G401.6 (cell line): ENCODE measurements around the gene WWOX.
"Not testable (repeated sequence)": the region's sequence is repeated elsewhere in the genome, so short reads cannot be mapped to it uniquely, and the experiment has no call there.

Experiments
- FAIRE-seq: peaks from 2 replicates; lab custom pipeline; 2012; peaks lifted over from hg19 to GRCh38; lab: Jason Lieb, UNC

WWOX gene

DNA sequence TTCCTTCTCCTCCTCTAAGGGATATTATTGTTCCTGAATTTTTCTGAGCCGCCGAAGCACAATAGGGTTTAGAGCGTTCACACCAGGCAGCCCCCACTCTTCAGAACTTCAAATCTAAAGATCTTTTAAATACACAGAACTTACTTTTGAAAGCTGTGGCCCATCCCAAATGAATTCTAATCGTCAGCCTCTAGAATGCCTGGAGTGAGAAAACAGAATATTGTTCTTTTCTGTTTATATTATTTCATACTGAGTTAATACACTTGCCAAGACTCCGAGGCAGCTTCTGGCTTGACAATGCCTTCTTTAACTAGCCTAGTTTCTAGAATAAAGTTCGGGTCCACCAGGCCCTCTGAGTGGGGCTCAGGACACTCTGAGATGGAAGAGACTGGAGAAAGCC lies 405.6 kb downstream of the WWOX start:
- no peak for FAIRE-seq

DNA sequence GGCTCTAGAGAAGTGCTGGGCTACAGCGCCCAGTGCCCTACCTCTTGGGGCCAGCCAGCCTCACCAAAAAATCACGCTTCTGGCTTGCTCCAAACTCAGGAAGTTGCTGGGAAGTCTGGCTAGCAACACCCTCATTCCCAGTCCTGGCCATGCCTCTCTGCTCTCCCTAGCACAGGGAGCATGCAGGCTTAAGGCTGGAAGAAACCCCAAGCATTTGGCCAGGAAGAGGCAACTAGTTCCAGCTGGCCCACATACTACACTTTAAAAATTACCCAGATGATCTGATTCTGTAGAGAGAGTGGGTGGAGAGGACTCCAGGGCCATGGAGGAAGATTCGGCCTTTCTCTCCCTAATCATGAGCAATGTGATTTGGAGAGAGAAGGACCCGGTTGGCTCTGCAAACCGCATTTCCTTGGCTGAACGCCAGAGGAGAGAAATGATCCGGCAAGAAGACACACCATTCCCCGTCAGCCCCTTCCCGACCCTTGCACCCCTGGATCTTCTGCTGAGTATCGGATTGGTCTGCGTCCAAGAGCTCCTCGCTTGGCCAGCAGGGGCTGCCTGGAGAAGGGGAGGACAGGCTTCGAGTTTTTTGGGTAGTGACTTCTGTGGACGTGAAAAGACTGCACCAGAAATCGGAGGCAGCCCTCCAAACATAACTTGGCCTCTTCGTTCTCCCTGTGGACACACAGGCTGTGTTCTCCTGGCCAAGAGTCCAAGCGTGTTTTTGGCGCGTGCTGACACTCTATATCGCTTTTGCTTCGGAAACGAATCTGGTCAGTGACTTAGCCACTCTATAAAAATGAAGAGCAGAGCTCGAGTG lies 406.3 kb downstream of the WWOX start:
- FAIRE-seq, result no peak

GRCh38 chr16:78506367-78507193 lies 407.1 kb downstream of the WWOX start:
- no peak for FAIRE-seq

DNA sequence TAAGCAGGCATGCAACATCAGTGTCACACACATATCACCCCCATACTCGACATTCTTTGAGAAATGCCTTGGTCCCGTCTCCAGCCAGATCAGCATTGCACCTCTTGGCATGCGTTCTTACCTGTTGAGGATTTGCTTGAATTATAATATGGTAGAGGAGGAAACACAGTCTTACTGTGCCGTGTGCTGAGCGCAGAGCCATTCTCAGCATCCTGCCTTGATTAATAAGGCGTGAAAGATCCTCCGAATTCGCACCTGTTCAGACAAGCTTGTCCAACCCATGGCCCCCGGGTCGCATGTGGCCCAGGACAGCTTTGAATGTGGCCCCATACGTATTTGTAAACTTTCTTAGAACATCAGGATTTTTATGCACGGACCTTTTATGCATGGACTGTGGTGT lies 408.1 kb downstream of the WWOX start:
- no peak for FAIRE-seq

GRCh38 chr16:78509965-78510364 lies 410.5 kb downstream of the WWOX start:
- FAIRE-seq, result no peak

- no peak for FAIRE-seq
Observed at GRCh38 chr16:78510496-78510895, 411.0 kb downstream of the WWOX start.

DNA sequence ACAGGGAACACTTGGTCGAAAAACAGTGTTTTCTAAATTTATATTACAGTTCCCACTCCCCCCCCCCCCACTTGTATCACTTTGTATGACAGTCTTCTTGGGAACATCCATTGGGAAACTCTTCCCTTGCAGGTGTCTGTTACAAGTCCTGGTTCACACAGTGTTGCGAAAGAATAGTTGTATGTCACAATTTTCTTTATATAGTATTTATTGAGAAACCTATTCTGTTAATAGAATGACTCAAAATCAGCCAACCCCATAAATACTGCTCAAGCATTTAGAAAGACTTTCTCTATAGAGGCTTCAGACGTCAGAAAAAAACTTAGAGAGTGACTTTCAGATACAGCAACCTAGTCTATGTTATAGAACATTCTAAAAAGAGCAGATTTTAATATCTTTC lies 414.4 kb downstream of the WWOX start:
- no peak for FAIRE-seq

DNA sequence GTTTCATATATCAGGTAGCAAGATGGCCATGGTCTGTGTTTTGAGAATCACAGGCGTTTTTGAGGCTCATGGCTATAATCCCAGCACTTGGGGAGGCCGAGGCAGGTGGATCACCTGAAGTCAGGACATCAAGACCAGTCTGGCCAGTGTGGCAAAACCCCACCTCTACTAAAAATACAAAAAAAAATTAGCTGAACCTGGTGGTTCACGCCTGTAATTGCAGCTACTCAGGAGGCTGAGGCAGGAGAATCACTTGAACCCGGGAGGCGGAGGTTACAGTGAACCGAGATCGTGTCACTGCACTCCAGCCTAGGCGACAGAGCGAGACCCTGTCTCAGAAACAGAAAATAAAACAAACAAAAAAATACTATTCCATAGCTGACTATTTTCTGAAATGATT lies 415.4 kb downstream of the WWOX start:
- FAIRE-seq, result not testable (repeated sequence)

- FAIRE-seq, result no peak
Observed at GRCh38 chr16:78515421-78515820, 416.0 kb downstream of the WWOX start.

DNA sequence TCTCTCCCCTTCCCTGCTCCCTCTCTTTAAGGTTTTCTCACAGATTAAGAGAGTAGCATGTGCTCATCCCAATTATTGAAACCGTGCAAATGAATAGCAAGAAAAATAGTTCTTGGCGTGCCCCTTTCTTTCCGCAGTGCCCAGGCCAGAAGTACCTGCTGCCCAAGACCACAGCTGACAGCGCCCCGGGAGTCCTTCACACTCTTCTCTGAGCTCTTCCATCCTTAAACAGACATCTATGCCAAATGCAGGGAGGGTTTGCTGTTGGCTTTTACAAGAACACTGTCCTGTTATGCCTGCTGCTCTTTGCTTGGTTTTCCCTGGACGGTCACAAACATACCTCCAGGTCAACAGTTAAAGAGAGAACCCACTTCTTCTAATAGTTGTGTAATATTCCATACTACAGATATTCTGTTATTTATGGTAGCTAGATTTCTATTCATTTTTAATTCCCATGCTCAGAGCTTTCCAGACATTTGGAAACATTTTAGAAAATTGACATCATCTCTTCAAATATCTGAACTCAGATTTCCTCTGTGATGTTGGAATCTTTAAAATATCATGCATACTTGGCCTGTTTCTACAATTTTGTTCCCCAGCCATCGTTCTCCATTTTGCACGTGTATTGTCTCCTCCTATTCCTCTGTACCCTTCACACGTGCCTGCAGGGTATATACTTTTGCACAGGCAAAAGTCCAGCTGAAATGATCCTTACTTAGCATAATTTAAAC lies 416.7 kb downstream of the WWOX start:
- no peak for FAIRE-seq

- no peak for FAIRE-seq
Observed at GRCh38 chr16:78519896-78520295, 420.4 kb downstream of the WWOX start.

GRCh38 chr16:78520470-78520869 lies 421.0 kb downstream of the WWOX start:
- FAIRE-seq, result no peak

GRCh38 chr16:78522327-78522726 lies 422.9 kb downstream of the WWOX start:
- no peak for FAIRE-seq

DNA sequence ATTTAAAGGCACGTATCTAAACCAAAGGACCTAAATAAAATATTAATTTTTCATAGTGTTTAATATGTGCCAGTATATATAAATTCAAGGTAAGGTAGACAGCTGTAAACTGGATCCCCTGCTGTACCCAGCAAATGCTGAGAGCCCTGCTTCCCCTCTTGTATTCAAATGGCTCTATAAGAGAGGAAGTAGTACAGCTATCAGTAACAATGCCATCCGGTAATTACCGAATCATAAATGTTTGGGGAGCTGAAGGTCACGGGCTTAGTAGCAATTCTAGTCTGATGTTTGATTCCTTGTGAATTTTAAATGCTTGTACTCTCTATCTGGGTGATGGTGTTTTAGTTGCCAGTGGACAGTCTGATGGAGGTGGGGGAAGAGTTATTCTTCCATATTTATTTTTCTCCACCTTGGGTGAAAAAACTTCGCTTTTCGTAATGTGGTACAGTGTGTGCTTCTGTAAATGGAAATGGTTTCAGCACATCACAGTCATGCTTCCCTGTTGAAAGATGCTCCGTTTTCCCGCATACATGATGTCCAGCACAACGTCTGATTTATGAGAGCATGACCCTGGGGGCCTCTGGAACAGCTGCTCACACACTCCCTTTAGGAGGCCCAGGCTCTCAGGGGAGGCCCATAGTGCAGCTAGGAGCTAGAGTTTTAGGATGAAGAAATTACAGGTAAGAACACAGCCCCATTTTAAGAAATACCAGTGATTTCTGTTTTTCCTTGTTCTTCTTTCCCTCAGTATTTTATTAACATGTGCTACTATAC lies 423.9 kb downstream of the WWOX start:
- FAIRE-seq, result no peak

DNA sequence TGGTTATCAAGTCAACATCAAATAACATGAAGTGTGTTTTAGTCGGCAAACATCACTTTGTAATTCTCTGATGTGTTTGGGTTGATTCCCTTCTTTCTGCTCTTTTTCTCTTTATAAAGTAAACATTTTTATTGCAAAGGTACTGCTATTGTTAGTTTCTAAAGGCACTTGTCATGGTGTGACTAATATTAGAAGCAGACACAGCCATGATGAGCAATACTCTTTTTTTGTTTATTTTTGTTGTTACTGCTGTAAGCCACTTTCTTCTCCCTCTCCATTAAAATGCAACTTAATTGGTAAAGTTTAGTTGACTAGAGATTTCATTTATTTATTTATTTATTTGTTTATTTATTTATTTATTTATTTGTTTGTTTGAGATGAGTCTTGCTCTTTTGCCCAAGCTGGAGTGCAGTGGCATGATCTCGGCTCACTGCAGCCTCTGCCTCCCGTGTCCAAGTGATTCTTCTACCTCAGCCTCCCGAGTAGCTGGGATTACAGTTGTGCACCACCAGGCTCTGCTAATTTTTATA lies 424.7 kb downstream of the WWOX start:
- FAIRE-seq, result no peak

DNA sequence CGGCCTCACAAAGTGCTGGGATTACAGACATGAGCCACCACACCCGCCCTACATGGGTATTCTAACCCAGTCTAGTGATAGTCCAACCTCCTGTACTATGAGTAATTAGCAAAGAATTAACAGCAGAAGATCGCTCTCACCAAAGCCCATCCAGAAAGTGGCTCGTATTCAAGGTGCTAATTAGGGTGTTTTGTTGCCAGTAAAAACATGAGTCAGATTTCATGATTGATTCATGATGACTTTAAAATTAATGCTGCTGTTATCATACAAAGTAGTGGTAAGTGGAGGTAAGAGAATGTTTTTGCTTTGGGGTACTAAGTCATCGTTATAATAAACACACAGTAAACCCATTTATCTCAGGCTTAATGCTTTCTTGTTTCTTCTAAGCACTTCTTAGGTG lies 428.8 kb downstream of the WWOX start:
- no peak for FAIRE-seq

DNA sequence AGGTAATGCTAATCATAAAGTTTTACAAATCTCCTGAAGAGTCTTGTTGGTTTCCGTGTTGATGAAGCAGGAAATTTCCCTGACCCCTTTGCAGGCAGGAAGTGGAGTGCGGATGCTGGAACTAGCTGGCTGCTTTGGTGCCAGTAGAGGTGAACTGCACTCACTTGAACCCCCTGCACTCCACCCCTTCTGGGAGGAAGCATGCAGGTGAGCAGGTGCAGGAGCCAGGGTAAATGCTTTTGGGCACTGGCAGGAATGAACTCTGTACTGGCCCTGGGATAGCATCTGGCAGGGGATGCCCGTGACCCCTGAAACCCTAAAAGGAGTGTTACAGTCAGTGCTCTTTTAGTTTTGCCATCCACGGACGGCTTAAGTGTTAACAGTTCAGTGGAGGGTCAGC lies 430.4 kb downstream of the WWOX start:
- no peak for FAIRE-seq

DNA sequence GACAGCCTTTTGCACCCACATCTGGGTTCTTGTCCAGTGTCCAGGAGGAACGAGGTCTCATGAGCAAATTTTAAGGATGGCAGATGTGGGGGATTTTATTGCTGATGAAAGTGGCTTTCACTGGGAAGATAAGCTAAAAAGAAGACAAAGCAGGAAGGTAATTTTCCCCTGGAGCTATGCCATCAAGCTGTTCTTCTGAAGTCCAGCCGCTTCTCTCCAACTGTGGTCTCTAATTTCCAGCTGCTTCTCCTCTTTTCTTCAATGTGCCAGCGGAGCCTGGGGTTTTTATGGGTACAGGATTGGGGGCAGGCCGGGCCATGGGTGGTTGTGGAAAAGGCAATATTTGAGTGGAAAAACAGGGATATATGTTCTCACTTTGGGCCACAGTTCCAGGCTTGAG lies 430.8 kb downstream of the WWOX start:
- no peak for FAIRE-seq

- FAIRE-seq, result no peak
Observed at GRCh38 chr16:78535098-78535497, 435.6 kb downstream of the WWOX start.

- FAIRE-seq, result no peak
Observed at GRCh38 chr16:78537511-78537910, 438.1 kb downstream of the WWOX start.

- FAIRE-seq, result no peak
Observed at GRCh38 chr16:78538292-78538691, 438.8 kb downstream of the WWOX start.

GRCh38 chr16:78538919-78539318 lies 439.5 kb downstream of the WWOX start:
- FAIRE-seq, result no peak
